ENCODE measurements around the gene SH2D1B. TPM values are rescaled to one million over a fixed set of nuclear protein-coding genes. Genes with fewer than 3 reads are reported as not detected.

SH2D1B gene
- total RNA-seq, 3 donors from 2014 or later (not counting 1 experiment from before 2014, with no cell fraction given) = 133 to 250 (median 143) TPM

DNA sequence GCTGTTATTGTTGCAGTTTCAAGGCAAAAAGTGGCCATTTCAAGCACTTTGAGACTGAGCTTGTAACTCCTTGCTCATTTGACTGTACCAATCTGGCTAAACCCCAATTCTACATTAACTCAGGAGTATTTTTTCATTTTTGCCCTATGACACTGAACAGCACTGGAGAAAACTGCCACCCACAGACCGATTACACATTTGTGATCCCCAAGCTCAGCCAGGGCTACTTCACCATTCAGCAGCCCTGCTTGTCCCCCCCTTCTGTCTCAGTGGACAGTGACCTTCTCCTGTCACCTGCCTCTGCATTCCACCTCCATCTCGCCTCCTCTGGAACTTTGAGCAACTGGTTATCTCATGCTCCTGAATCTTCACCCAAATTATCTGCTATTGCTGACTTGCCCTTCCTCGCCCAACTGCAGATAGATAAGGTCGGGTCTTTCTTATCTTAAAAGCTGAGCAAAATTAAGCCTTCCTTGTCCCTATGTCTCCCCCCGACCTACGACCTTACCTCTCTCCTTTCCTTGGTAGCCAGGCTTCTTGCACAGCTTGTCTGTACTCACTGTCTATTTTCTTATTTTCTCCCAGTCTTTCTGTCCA is 60.6 kb downstream of the SH2D1B start:
- no peak for DNase-seq
- H3K27me3 Mint-ChIP-seq (ENCODE audit: low read depth in 2 of 2) = peaks cover 0 to 7% of the 10 kb centered on the region in 2 donors
- no peaks in the 10 kb centered on the region for H3K36me3 Mint-ChIP-seq
- intact Hi-C loops (cut with micrococcal nuclease) = no loop called here
- H3K4me3 ChIP-seq (ENCODE audit: low read length) = no peak overlapping the region
- no peaks in the 10 kb centered on the region for H3K36me3 ChIP-seq (ENCODE audit: control insufficient read depth, insufficient read depth, low read length)
- H3K27ac ChIP-seq (ENCODE audit: low read length) = no peak overlapping the region
- no peaks in the 10 kb centered on the region for H3K9me3 Mint-ChIP-seq
- no peak for TF ChIP-seq CTCF (IDR thresholded peaks at IDR 0.05)
- H3K27me3 ChIP-seq (ENCODE audit: control insufficient read depth, insufficient read depth, low read length) = no peaks in the 10 kb centered on the region
- no peak overlapping the region for H3K4me3 Mint-ChIP-seq
- no peaks in the 10 kb centered on the region for H3K4me1 ChIP-seq (ENCODE audit: control insufficient read depth, insufficient read depth, low read length)
- no peaks in the 10 kb centered on the region for H3K4me1 Mint-ChIP-seq
- H3K27ac Mint-ChIP-seq = no peak overlapping the region
- WGBS (ENCODE audit: insufficient coverage) = 83% methylated on average over 6 of the region's 6 CpGs
- no peak for ATAC-seq
- no peaks in the 10 kb centered on the region for H3K9me3 ChIP-seq (ENCODE audit: control insufficient read depth, insufficient read depth, low read length)

- H3K27ac ChIP-seq (ENCODE audit: low read length) = no peak overlapping the region
- no peak for ATAC-seq
These were observed 62.2 kb downstream of the SH2D1B start for GRCh38 chr1:162349635-162350330.

GRCh38 chr1:162347281-162347680 is 64.7 kb downstream of the SH2D1B start:
- no peak overlapping the region for H3K4me3 Mint-ChIP-seq

More at GRCh38 chr1:162349635-162350330, 62.2 kb downstream of the SH2D1B start:
- Histone ChIP-seq H3K9me3 (ENCODE audit: control insufficient read depth, insufficient read depth, low read length) (no peaks in the 10 kb centered on the region), H3K4me3 (ENCODE audit: low read length) (no peak overlapping the region), H3K27me3 (ENCODE audit: control insufficient read depth, insufficient read depth, low read length) (no peaks in the 10 kb centered on the region), H3K4me1 (ENCODE audit: control insufficient read depth, insufficient read depth, low read length) (no peaks in the 10 kb centered on the region), H3K36me3 (ENCODE audit: control insufficient read depth, insufficient read depth, low read length) (no peaks in the 10 kb centered on the region)
- intact Hi-C loops (cut with micrococcal nuclease) = no loop called here
- no peaks in the 10 kb centered on the region for H3K36me3 Mint-ChIP-seq
- WGBS (ENCODE audit: insufficient coverage) = 72% methylated on average over 11 of the region's 11 CpGs
- no peak overlapping the region for H3K4me3 Mint-ChIP-seq
- no peaks in the 10 kb centered on the region for H3K4me1 Mint-ChIP-seq
- H3K27ac Mint-ChIP-seq = no peak overlapping the region
- H3K27me3 Mint-ChIP-seq (ENCODE audit: low read depth in 2 of 2) = peaks cover 0 to 5% of the 10 kb centered on the region in 2 donors
- TF ChIP-seq CTCF (IDR thresholded peaks at IDR 0.05) = no peak
- no peaks in the 10 kb centered on the region for H3K9me3 Mint-ChIP-seq
- DNase-seq = no peak

More at GRCh38 chr1:162347281-162347680, 64.7 kb downstream of the SH2D1B start:
- Mint-ChIP-seq H3K4me1 (no peaks in the 10 kb centered on the region), H3K9me3 (no peaks in the 10 kb centered on the region), H3K27me3 (ENCODE audit: low read depth in 2 of 2) (peaks cover 0 to 5% of the 10 kb centered on the region in 2 donors), H3K36me3 (no peaks in the 10 kb centered on the region), H3K27ac (no peak overlapping the region)
- intact Hi-C loops (cut with micrococcal nuclease) = no loop called here
- Histone ChIP-seq H3K36me3 (ENCODE audit: control insufficient read depth, insufficient read depth, low read length) (no peaks in the 10 kb centered on the region), H3K4me1 (ENCODE audit: control insufficient read depth, insufficient read depth, low read length) (no peaks in the 10 kb centered on the region), H3K4me3 (ENCODE audit: low read length) (no peak overlapping the region), H3K27me3 (ENCODE audit: control insufficient read depth, insufficient read depth, low read length) (no peaks in the 10 kb centered on the region), H3K9me3 (ENCODE audit: control insufficient read depth, insufficient read depth, low read length) (no peaks in the 10 kb centered on the region), H3K27ac (ENCODE audit: low read length) (no peak overlapping the region)
- no peak for TF ChIP-seq CTCF (IDR thresholded peaks at IDR 0.05)
- ATAC-seq (no peak), DNase-seq (no peak)
- WGBS (ENCODE audit: insufficient coverage) = 92% methylated on average over 2 of the region's 3 CpGs

Other genes with a start within 250 kb of the SH2D1B start
- not detected for gene SPATA46, start 35.3 kb downstream of the SH2D1B start, total RNA-seq
- gene C1orf226, start 30.4 kb downstream of the SH2D1B start, total RNA-seq = under 1 TPM; 0.09 to 0.34 (median 0.13) TPM
- gene UHMK1, start 85.7 kb upstream of the SH2D1B start, total RNA-seq = 100 to 1,000 TPM in 1 of 3 donors, 10 to 100 TPM in 2; 87.7 to 100 (median 99.1) TPM
- 100 to 1,000 TPM in 1 of 3 donors, 10 to 100 TPM in 2; 69.2 to 109 (median 74.2) TPM for gene UAP1, start 149.6 kb upstream of the SH2D1B start, total RNA-seq
- gene DDR2, start 220.3 kb upstream of the SH2D1B start, total RNA-seq = 1 to 10 TPM; 1.5 to 2.0 (median 1.8) TPM